ENCODE results near the gene GATA2. TPM values are rescaled to one million over a fixed set of nuclear protein-coding genes. Genes with fewer than 3 reads are reported as not detected.

Gene GATA2
- total RNA-seq, 4 donors from 2014 or later, result 8.1 to 24.7 (median 15.9) TPM

GRCh38 chr3:128468791-128469527 lies 24.0 kb downstream of the GATA2 start:
- TF ChIP-seq POLR2A (IDR thresholded peaks at IDR 0.05) (no peak), EP300 (IDR thresholded peaks at IDR 0.05) (no peak), CTCF (IDR thresholded peaks at IDR 0.05) (no peak)
- WGBS, 2 donors, result 85 to 86% methylated on average over 10 of the region's 10 CpGs
- peaks cover 0 to 36% of the 10 kb centered on the region in 2 donors for H3K27me3 ChIP-seq

GRCh38 chr3:128468285-128468790 lies 24.7 kb downstream of the GATA2 start:
- no peak overlapping the region for H3K4me3 ChIP-seq
- no peaks in the 10 kb centered on the region for H3K36me3 ChIP-seq
- peaks cover 0 to 36% of the 10 kb centered on the region in 2 donors for H3K27me3 ChIP-seq
- no peak for DNase-seq (ENCODE audit: low spot score in 2 of 2)
- H3K9me3 ChIP-seq, result peaks cover 0 to 4% (median 0%) of the 10 kb centered on the region in 4 donors
- TF ChIP-seq EP300 (IDR thresholded peaks at IDR 0.05) (no peak), CTCF (IDR thresholded peaks at IDR 0.05) (no peak), POLR2A (IDR thresholded peaks at IDR 0.05) (no peak)
- WGBS, 2 donors, result 78 to 79% methylated on average over 16 to 17 of the region's 17 CpGs
- no peak overlapping the region for H3K27ac ChIP-seq
- H3K4me1 ChIP-seq, result no peaks in the 10 kb centered on the region

More at GRCh38 chr3:128468791-128469527, 24.0 kb downstream of the GATA2 start:
- H3K4me1 ChIP-seq, result no peaks in the 10 kb centered on the region
- H3K27ac ChIP-seq, result no peak overlapping the region
- DNase-seq (ENCODE audit: low spot score in 2 of 2), result no peak
- peaks cover 0 to 4% (median 0%) of the 10 kb centered on the region in 4 donors for H3K9me3 ChIP-seq
- H3K4me3 ChIP-seq, result no peak overlapping the region
- no peaks in the 10 kb centered on the region for H3K36me3 ChIP-seq

GRCh38 chr3:128466840-128467541 lies 26.0 kb downstream of the GATA2 start, which contains the start of gene DNAJB8:
Gene DNAJB8, minus strand, starts transcription at chr3:128466890. Its CDS starts 3,645 bp downstream, at chr3:128463245.
- DNase-seq (ENCODE audit: low spot score in 2 of 2), result no peak
- H3K27ac ChIP-seq, result no peak within 1 kb of the TSS
- H3K4me1 ChIP-seq, result no peaks in the 10 kb centered on the region
- H3K27me3 ChIP-seq, result peaks cover 0 to 24% of the 10 kb centered on the region in 2 donors
- no peak within 1 kb of the TSS for H3K4me3 ChIP-seq
- WGBS, 2 donors, result 87 to 88% methylated on average over 14 of the region's 14 CpGs
- peaks cover 0 to 4% (median 0%) of the 10 kb centered on the region in 4 donors for H3K9me3 ChIP-seq
- TF ChIP-seq CTCF (IDR thresholded peaks at IDR 0.05), result no peak
- TF ChIP-seq POLR2A (IDR thresholded peaks at IDR 0.05), result no peak
- no peak for TF ChIP-seq EP300 (IDR thresholded peaks at IDR 0.05)
- H3K36me3 ChIP-seq, result no peaks in the 10 kb centered on the region

- H3K36me3 ChIP-seq, result no peaks in the 10 kb centered on the region
- H3K27me3 ChIP-seq, result peaks cover 0 to 24% of the 10 kb centered on the region in 2 donors
- H3K9me3 ChIP-seq, result no peaks in the 10 kb centered on the region
- H3K4me1 ChIP-seq, result no peaks in the 10 kb centered on the region
- H3K27ac ChIP-seq, result no peak overlapping the region
- no peak for DNase-seq (ENCODE audit: low spot score in 2 of 2)
- TF ChIP-seq CTCF (IDR thresholded peaks at IDR 0.05) (no peak), EP300 (IDR thresholded peaks at IDR 0.05) (no peak)
- 8 to 24% methylated on average over 1 of the region's 1 CpG for WGBS, 2 donors
- H3K4me3 ChIP-seq, result no peak overlapping the region
Measured at GRCh38 chr3:128464702-128465101, 28.3 kb downstream of the GATA2 start.

GRCh38 chr3:128464188-128464587 lies 28.8 kb downstream of the GATA2 start:
- no peaks in the 10 kb centered on the region for H3K36me3 ChIP-seq
- no peak for DNase-seq (ENCODE audit: low spot score in 2 of 2)
- H3K27ac ChIP-seq, result no peak overlapping the region
- 59 to 67% methylated on average over 7 of the region's 7 CpGs for WGBS, 2 donors
- peaks cover 0 to 24% of the 10 kb centered on the region in 2 donors for H3K27me3 ChIP-seq
- no peak for TF ChIP-seq POLR2A (IDR thresholded peaks at IDR 0.05)
- no peak for TF ChIP-seq EP300 (IDR thresholded peaks at IDR 0.05)
- TF ChIP-seq CTCF (IDR thresholded peaks at IDR 0.05), result no peak
- no peak overlapping the region for H3K4me3 ChIP-seq
- no peaks in the 10 kb centered on the region for H3K9me3 ChIP-seq
- H3K4me1 ChIP-seq, result no peaks in the 10 kb centered on the region

Measured in tibial nerve (tissue), 4 donors.